Activated T-cell treated with anti-CD3 and anti-CD28 coated beads, Interleukin-2, amount 50 U/mL, for 1 hour (primary cell): ENCODE results near the gene PEX14.

Experiments used
- DNase-seq: peaks from one replicate; pipeline ENCODE4 v3.0.0-alpha.2; 2020

PEX14 gene

GRCh38 chr1:10521537-10522157, 46.9 kb downstream of the PEX14 start:
- DNase-seq: no peak

- DNase-seq: no peak
These were observed 47.6 kb downstream of the PEX14 start for GRCh38 chr1:10522322-10522860.

DNA sequence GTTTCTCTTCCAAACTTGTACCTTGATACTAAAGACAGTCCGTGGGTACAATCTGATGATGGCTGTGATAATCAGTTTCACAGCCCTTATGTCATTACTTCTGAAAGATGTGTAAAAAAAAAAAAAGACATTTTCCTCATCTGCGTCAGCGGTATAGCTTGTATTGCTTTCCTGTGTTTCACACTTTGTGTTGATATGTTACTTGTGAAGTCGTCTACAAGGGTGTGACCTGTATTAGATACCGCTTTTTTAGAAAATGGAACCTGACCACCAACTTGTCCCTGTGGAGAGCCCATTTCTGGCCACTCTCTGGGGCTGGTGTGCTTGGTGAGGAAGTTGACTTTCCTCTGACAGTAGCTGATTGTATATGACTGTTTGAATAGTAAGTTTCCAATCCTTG, 50.5 kb downstream of the PEX14 start:
- no peak for DNase-seq

- no peak for DNase-seq
These were observed 53.6 kb downstream of the PEX14 start for GRCh38 chr1:10528066-10529014.

DNA sequence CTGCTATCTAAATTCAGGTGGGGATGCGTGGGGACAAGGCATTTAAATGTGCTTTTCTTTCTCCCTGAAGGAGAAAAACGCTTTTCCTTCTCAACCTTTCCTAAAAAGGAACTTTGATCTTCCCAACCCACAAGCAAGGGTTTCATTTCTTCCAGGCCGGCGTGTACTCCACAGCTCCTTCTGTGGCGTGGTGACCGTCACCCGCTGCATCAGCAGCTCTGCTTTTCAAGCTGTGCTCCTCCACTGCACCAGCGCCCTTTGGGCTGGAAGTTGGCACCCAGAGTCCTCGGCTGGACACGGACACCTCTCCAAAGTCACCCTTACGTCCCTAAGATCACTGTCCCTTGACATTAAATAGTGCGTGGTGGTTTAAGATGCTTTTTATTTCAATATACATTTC, 54.3 kb downstream of the PEX14 start:
- DNase-seq: no peak

DNA sequence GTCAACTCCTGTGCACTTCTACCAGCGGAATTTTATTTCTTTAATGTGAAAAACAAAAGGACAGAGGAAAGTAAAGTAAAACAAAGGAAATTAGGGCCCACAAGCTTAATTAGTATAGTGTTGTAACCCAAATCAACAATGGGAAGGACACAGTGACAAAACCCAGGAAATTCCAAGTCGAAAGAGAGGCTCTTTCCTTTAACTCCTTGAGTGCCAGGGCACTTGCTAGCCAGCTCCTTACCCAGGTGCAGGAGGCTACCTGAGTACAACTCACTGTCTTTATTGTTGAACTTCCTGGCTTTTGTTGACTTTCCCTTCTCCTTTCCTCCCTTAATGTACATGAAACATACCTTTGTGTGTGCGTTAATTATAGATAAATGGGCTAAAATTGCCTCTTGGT, 55.0 kb downstream of the PEX14 start:
- DNase-seq: no peak

DNA sequence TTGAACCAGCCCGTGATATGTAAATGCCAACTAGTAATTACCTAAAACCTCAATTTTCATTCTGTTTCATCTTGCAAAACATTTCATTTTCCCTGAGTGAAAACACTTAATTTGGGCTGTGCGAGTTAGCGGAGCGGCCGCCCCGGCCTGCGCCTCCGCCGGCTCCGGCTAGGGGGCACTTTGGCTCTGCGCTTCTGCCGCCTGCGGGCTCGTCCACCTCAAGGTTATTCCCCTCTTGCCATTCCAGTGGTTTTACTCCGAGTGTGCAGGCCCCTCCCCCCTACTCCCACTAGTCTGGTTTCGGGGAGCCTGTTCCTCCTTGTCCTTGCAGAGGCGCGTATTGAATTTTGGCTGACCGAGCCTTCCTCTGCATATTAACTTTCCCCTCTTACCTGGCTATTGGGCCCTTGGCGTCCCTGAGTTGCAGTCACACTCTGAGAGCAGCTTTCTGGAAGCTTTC, 55.6 kb downstream of the PEX14 start:
- DNase-seq: no peak

GRCh38 chr1:10530756-10531495, 56.2 kb downstream of the PEX14 start:
- no peak for DNase-seq

GRCh38 chr1:10532362-10532761, 57.6 kb downstream of the PEX14 start:
- no peak for DNase-seq

- DNase-seq: no peak
These were observed 59.8 kb downstream of the PEX14 start for GRCh38 chr1:10534519-10534918.

GRCh38 chr1:10536133-10536770, 61.5 kb downstream of the PEX14 start:
- DNase-seq: no peak

GRCh38 chr1:10537082-10537766, 62.5 kb downstream of the PEX14 start:
- DNase-seq: no peak

- DNase-seq: no peak
These were observed 64.1 kb downstream of the PEX14 start for GRCh38 chr1:10538646-10539355.

- no peak for DNase-seq
These were observed 64.8 kb downstream of the PEX14 start for GRCh38 chr1:10539411-10540043.

DNA sequence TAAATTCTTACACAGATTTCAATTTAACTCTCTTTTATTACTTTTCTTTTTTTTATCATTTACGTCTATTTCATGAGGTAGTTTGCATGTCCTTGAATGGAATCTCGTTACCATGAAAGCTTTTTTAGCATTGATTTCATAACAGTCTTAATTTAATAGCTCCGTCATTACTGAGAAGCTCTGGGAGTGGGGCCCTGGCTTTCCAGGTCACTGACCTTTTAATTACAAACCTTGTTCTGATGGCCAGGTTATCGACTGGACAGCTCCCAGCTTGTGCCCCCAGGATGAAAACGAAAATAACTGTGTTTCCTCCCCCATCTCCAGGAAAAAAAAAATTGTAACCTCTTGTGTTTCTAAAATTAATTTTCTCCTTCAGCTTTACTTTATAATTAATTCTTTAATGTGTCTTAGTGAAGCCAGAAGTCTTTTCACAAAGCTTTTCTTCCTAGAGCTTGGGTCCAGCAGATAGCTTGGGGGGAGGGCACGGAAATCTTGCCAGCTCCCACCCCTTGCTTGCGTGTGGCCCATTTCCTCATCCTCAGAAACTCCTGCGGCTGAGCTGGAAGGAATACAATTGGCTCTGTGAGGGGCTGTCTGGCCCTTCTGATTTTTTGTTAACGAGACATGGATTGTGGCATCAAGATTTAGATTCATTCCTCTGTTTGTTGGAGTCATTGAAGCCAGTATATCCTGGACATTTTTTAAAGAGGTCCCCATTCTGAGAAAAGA, 65.7 kb downstream of the PEX14 start:
- no peak for DNase-seq

GRCh38 chr1:10541286-10541685, 66.5 kb downstream of the PEX14 start:
- no peak for DNase-seq

GRCh38 chr1:10544239-10544638, 69.5 kb downstream of the PEX14 start:
- no peak for DNase-seq

GRCh38 chr1:10546896-10547295, 72.1 kb downstream of the PEX14 start:
- DNase-seq: no peak

- DNase-seq: no peak
These were observed 75.3 kb downstream of the PEX14 start for GRCh38 chr1:10549904-10550664.
